Thymus (tissue), 11 donors: ENCODE data around the gene MPPED1. TPM values are rescaled to one million over a fixed set of nuclear protein-coding genes. Genes with fewer than 3 reads are reported as not detected.

Experiments used
- DNase-seq, 9 donors: peaks; one replicate each; pipeline ENCODE4 v3.0.0-alpha.2; 2013; ENCODE audit warnings: low spot score in 9 of 9, low read depth in 6 of 9, missing footprints in 1 of 9
- H3K27ac ChIP-seq, 2 donors: one replicate each; pipeline ENCODE4 v1.5.1; 2013; ENCODE audit warnings: control low read depth in 1 of 2, low read depth in 1 of 2, low read length in 1 of 2, mild to moderate bottlenecking in 1 of 2, moderate library complexity in 1 of 2
- H3K27me3 ChIP-seq, 2 donors: one replicate each; pipeline ENCODE4 v1.5.1; 2013; ENCODE audit warnings: low read length in 1 of 2; ENCODE audit not compliant: control insufficient read depth in 2 of 2, insufficient read depth in 1 of 2
- H3K36me3 ChIP-seq, 2 donors: one replicate each; pipeline ENCODE4 v1.5.1; 2013; ENCODE audit warnings: low read length in 1 of 2, mild to moderate bottlenecking in 1 of 2, moderate library complexity in 1 of 2; ENCODE audit not compliant: control insufficient read depth in 2 of 2, insufficient read depth in 2 of 2
- H3K4me1 ChIP-seq, 2 donors: one replicate each; pipeline ENCODE4 v1.5.1; 2013; ENCODE audit warnings: low read length in 2 of 2; ENCODE audit not compliant: control insufficient read depth in 2 of 2, insufficient read depth in 2 of 2
- H3K4me3 ChIP-seq, 2 donors: one replicate each; pipeline ENCODE4 v1.5.1; 2013; ENCODE audit warnings: low read length in 2 of 2, control low read depth in 1 of 2, mild to moderate bottlenecking in 1 of 2
- H3K9me3 ChIP-seq, 2 donors: one replicate each; pipeline ENCODE4 v1.5.1; 2013; ENCODE audit warnings: low read length in 1 of 2, mild to moderate bottlenecking in 1 of 2; ENCODE audit not compliant: control insufficient read depth in 2 of 2, insufficient read depth in 1 of 2
- WGBS: extraction: QIAGEN DNeasy Blood & Tissue Kit; methylation state at CpG from one replicate; pipeline ENCODE4 v1.1.7; 2013; 5-methylcytosine and 5-hydroxymethylcytosine counted together
- polyA plus RNA-seq: library from polyadenylated mRNA; stranded (reverse); fragments of 200-250 nt; gene quantifications from one replicate; pipeline ENCODE4 v1.2.3, GENCODE V29; 2013
- total RNA-seq: library from RNA; stranded (reverse); fragments of 120-200 nt; gene quantifications from one replicate; pipeline ENCODE4 v1.2.4, GENCODE V29; 2013
- donor health status: healthy.

Gene MPPED1
- total and polyA plus RNA-seq, 2 donors, result 0.19 to 6.5 TPM

DNA sequence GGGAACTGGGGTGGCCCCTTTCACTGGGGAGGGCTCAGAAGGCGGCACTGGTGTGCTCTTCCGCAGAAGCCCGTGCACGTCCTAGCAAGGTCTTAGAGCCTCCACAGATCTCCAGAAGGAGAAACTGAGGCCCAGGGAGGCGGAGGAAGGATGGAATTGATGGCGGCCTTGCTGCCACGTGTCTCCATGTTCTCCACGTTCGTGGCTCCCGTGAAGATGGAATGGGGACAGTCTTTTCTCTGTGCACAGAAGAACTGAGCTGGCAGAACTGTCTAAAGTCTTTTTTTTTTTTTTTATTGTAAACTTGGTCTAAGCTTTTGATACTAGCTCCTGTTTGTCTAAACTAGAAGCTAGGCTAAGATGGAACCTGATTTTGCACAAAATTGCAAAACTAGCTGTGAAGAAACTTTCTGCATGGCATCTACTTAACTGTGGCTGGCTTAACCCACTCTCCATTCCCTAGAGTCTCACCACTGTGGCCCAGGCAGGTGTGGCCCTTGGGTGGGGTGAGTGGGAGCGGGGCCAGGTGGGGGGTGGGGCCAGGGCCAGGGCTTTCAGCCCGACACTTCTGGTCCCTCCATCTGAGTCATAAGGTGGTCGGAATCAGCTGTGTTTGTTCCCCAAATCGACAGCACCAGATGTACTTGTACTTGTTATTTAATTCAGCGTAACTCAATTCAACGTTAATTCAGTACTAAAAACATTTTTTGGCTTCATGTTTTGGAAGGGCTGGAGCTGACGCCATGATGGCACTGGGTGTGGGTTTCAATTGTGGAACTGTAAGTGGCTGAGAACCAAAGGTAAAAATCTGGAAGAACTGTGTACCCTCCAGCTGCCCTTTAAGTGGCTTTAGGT, 120.7 kb downstream of the MPPED1 start:
- Histone ChIP-seq H3K9me3 (no peaks in the 10 kb centered on the region), H3K36me3 (no peaks in the 10 kb centered on the region), H3K4me1 (peaks cover 0 to 7% of the 10 kb centered on the region in 2 donors), H3K27me3 (no peaks in the 10 kb centered on the region), H3K4me3 (no peak overlapping the region), H3K27ac (no peak overlapping the region)
- 91% methylated on average over 17 of the region's 17 CpGs for WGBS
- DNase-seq, result no peak

DNA sequence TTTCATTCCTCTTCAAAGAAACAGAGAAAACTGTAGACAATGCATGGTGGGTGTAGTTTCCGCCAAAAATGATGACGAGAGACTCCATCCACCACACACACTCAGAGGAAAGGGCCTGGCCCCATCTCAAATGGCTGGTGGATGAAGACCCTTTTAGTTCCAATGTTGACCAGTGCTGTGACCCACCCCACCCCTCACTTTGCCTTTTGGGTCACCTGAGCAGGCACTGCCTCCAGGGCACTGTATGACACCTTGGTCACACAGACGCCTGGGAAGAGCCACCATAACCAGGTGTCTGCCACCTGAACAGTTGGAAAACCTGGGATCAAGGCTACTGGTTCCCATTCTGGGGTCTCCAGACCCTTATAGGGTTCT, 121.3 kb downstream of the MPPED1 start:
- Histone ChIP-seq H3K27ac (no peak overlapping the region), H3K36me3 (no peaks in the 10 kb centered on the region), H3K27me3 (no peaks in the 10 kb centered on the region), H3K4me1 (peaks cover 0 to 7% of the 10 kb centered on the region in 2 donors), H3K4me3 (no peak overlapping the region), H3K9me3 (no peaks in the 10 kb centered on the region)
- 96% methylated on average over 3 of the region's 3 CpGs for WGBS
- no peak for DNase-seq

DNA sequence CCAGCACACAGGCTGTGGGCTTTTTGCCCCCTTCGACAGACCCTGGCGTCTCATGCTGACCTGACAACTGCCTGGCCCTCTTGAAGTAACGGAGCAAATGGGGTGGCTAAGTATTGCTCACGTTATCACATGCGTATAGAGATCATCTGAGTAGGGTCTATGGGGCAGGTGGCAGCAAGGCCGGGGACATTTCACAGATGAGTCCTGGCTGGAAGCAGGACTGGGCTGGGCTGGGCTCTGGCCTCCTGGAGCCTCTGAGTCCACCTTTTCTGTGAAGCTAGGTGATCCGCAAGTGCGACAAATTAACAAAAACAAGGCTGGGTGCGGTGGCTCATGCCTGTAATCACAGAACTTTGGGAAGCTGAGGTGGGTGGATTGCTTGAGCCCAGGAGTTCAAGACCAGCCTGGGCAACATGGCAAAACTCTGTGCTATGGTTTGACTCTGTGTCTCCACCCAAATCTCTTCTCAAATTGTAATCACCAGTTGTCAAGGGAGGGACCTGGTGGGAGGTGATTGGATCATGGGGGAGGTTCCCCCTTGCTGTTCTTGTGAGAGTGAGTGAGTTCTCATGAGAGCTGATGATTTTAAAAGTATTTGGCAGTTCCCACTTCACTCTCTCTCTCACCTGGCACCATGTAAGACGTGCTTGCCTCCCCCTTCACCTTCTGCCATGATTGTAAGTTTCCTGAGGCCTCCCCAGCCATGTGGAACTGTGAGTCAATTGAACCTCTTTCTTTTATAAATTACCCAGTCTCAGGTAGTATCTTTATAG, 122.0 kb downstream of the MPPED1 start:
- no peak overlapping the region for H3K4me3 ChIP-seq
- no peak overlapping the region for H3K27ac ChIP-seq
- DNase-seq, result no peak
- H3K9me3 ChIP-seq, result no peaks in the 10 kb centered on the region
- H3K27me3 ChIP-seq, result no peaks in the 10 kb centered on the region
- peaks cover 0 to 7% of the 10 kb centered on the region in 2 donors for H3K4me1 ChIP-seq
- no peaks in the 10 kb centered on the region for H3K36me3 ChIP-seq
- WGBS, result 96% methylated on average over 10 of the region's 10 CpGs

DNA sequence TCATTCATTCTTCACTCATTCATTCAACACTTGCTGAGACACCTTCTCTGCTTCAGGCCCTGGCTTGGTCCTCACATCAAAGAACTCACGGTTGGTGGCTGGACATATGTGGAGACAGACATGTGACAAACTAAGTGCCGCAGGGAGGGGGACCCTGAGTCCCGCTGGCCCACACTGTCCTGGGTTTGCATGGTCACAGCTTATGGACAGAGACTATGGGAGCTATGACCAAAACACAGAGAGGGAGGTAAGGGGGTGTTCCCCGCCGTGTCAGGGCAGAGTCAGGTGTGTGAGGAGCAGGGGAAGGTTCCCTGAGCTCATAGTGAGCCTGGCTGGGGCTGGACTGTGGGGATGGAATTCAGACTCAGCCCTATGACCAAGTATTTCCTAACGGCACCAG, 123.1 kb downstream of the MPPED1 start:
- Histone ChIP-seq H3K4me1 (peaks cover 0 to 3% of the 10 kb centered on the region in 2 donors), H3K9me3 (no peaks in the 10 kb centered on the region), H3K27ac (peak overlapping the region in 1 of 2 donors; percentile 56), H3K4me3 (no peak overlapping the region), H3K36me3 (no peaks in the 10 kb centered on the region), H3K27me3 (no peaks in the 10 kb centered on the region)
- 92% methylated on average over 6 of the region's 6 CpGs for WGBS
- no peak for DNase-seq

DNA sequence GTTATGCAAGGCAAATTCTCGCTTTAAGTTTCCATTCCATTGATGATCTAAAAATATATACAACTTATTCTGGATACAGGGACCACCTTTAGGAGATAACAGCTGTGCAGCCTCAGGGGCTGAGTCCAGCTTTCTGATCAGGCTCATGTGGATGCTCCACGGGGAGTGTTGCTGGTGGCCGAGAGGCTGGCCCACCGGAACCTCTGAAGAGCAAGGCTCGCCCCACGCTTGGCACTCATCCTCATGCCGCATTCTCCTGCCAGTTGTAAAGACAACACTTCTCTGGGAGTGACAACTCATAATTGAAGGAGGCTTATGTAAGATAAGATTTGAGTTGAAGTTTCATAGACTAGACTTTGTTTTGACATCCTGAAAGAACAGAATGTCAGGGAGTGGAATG, 123.5 kb downstream of the MPPED1 start:
- Histone ChIP-seq H3K4me1 (peaks cover 0 to 3% of the 10 kb centered on the region in 2 donors), H3K27ac (peak overlapping the region in 1 of 2 donors; percentile 11), H3K9me3 (no peaks in the 10 kb centered on the region), H3K27me3 (no peaks in the 10 kb centered on the region), H3K36me3 (no peaks in the 10 kb centered on the region), H3K4me3 (no peak overlapping the region)
- no peak for DNase-seq
- WGBS, result 94% methylated on average over 7 of the region's 7 CpGs

DNA sequence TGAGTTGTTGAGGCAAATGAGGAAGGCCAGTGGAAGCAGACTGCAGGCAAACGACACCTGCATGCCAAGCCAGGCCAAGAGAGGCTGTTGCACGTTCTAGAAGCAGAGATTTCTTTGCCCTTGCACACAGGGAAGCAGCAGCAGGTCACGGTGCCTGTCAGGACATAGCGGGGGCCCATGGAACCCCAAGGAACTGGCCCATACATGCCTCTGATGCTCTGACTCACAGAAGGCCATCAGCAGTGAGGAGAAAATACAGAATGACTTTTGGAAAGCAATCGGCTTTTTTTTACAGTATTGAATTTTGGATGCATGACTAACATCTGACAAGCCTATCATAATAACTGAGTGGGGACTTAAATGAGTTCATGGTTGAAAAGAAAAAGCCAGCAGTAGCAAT, 123.9 kb downstream of the MPPED1 start:
- no peak overlapping the region for H3K27ac ChIP-seq
- H3K4me3 ChIP-seq, result no peak overlapping the region
- H3K9me3 ChIP-seq, result no peaks in the 10 kb centered on the region
- 86% methylated on average over 5 of the region's 5 CpGs for WGBS
- peaks cover 0 to 3% of the 10 kb centered on the region in 2 donors for H3K4me1 ChIP-seq
- peak in 1 of 9 donors; percentile 3 for DNase-seq
- no peaks in the 10 kb centered on the region for H3K36me3 ChIP-seq
- H3K27me3 ChIP-seq, result no peaks in the 10 kb centered on the region

DNA sequence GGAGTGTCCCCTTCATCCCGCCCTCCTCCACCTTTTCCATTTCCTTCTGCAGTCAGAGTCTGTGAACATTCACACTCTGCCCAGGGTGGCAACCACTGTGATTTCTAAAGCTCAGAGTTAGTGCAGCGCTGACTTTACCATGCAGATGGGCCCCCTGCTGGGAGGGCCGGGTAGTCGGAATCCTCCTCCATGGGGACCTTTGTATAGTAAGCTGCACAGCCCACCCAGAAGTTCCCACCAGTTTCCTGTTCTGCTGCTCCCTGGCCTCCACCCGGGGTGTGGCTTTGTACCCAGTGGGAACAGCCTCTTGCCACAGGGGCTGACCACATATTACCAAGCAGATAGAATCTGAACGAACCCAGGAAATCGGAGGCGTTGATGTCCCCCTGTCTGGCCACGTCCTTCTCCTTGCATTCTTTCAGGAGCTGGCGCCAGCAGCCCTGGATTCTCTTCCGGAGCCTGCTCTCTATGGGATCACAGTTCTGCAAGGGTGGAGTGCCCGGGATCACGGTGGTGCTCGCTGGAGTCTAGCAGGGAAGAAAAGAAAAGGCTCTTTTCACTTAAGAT, 125.3 kb downstream of the MPPED1 start:
- Histone ChIP-seq H3K4me1 (peaks cover 0 to 3% of the 10 kb centered on the region in 2 donors), H3K9me3 (no peaks in the 10 kb centered on the region), H3K36me3 (no peaks in the 10 kb centered on the region), H3K27ac (no peak overlapping the region), H3K27me3 (no peaks in the 10 kb centered on the region), H3K4me3 (no peak overlapping the region)
- 86% methylated on average over 14 of the region's 14 CpGs for WGBS
- no peak for DNase-seq

DNA sequence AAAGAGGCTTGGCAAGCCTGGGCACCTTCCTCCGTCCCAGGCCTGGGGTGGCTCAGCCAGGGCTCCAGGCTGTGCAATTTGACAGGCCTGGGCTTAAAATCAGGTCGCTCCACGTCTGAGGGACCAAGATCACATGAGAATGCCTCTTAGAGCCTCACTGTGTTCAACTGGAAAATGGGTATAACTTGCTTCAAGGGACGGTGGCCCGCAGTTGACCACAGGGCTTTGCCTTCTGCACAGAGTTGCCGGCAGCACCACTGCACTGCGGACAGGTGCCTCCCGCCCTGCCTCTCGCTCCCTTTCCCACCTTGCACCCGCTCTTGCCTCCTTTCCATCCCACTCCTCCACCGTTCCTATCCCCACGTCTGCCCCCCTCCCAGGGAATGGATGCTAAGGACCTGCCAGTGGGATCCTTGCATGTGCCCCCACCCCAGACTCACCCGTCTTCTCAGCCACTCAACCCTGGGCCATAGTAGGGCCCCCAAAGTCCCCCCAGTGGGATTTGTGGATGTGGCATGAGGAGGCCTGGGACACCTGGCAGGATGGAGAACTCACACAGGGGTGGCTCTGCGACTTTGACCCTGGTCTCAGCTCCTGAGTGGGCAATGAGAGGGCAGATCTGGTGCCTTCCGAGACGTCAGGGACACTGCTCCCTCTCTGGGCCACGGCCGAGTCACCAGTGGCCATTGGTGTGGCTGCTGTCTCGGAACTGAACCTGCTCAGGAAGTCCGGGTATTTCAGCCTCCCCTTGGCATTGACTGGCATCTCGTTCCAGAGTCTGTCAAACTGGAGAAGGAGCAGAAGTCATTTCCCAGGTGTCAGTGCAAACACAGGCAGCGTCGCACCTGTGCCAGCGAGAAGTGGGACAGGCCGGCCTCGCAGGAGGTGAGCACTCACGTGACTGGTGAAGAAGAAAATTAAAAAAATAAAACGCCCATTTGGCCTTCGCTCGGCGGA, 128.0 kb downstream of the MPPED1 start:
- peaks cover 0 to 6% of the 10 kb centered on the region in 2 donors for H3K4me1 ChIP-seq
- DNase-seq, result no peak
- no peak overlapping the region for H3K27ac ChIP-seq
- H3K4me3 ChIP-seq, result no peak overlapping the region
- no peaks in the 10 kb centered on the region for H3K9me3 ChIP-seq
- WGBS, result 94% methylated on average over 31 of the region's 31 CpGs
- H3K36me3 ChIP-seq, result no peaks in the 10 kb centered on the region
- H3K27me3 ChIP-seq, result no peaks in the 10 kb centered on the region
